Lower lobe of right lung (tissue), 2 donors: ENCODE results near the gene SLC34A1. TPM values are rescaled to one million over a fixed set of nuclear protein-coding genes. Genes with fewer than 3 reads are reported as not detected.

Experiments used
- ATAC-seq, 2 donors: fragments of 200-7000 bp; cut with Tn5 transposase; one replicate each; pipeline ENCODE4 v1.9.1; 2020 to 2022; ENCODE audit warnings: mild to moderate bottlenecking in 2 of 2, moderate library complexity in 2 of 2
- DNase-seq: peaks from one replicate; pipeline ENCODE4 v3.0.0-alpha.2; 2020
- H3K27ac ChIP-seq: fragments of 200-600 bp; one replicate; pipeline ENCODE4 v1.8.0; 2022
- H3K27me3 ChIP-seq: fragments of 200-600 bp; one replicate; pipeline ENCODE4 v1.8.0; 2022; ENCODE audit warnings: low read depth
- H3K36me3 ChIP-seq: fragments of 200-600 bp; one replicate; pipeline ENCODE4 v1.8.0; 2022; ENCODE audit warnings: mild to moderate bottlenecking
- H3K4me1 ChIP-seq: fragments of 200-600 bp; one replicate; pipeline ENCODE4 v1.8.0; 2022
- H3K4me3 ChIP-seq: fragments of 200-600 bp; one replicate; pipeline ENCODE4 v1.8.0; 2022; ENCODE audit warnings: mild to moderate bottlenecking
- H3K9me3 ChIP-seq: fragments of 200-600 bp; one replicate; pipeline ENCODE4 v1.8.0; 2022
- CTCF ChIP-seq: fragments of 200-600 bp; IDR thresholded peaks from one replicate; pipeline ENCODE4 v1.8.0; 2022; ENCODE audit warnings: antibody characterized with exemption, mild to moderate bottlenecking
- intact Hi-C: fragments of 100-400 bp; cut with DNase I; formaldehyde crosslinking; loops from one replicate; pipeline ENCODE4 v1.11.0; 2022
- total RNA-seq: library from RNA; stranded (reverse); fragmentation: NEBNext Ultra II Directional; extraction: Animal tissue kit (Norgen Biotek cat#: 25700); gene quantifications from one replicate; pipeline ENCODE4 v1.2.1, GENCODE V29; 2021
- donor health status: DM: no; HTN: yes; CAD: no; lungs with severe emphysema.

SLC34A1 gene
- total RNA-seq, 1 donor from 2014 or later, result not detected

GRCh38 chr5:177427211-177427822, 43.1 kb downstream of the SLC34A1 start:
- H3K36me3 ChIP-seq, result peaks cover 15% of the 10 kb centered on the region
- TF ChIP-seq CTCF, result no peak
- ATAC-seq, result no peak
- DNase-seq, result no peak
- H3K9me3 ChIP-seq, result no peaks in the 10 kb centered on the region
- H3K4me3 ChIP-seq, result peak overlapping the region; percentile 80
- H3K27ac ChIP-seq, result peak overlapping the region; percentile 90
- no peaks in the 10 kb centered on the region for H3K27me3 ChIP-seq
- H3K4me1 ChIP-seq, result peaks cover 59% of the 10 kb centered on the region
- intact Hi-C loops, result no loop called here

GRCh38 chr5:177427919-177428573, 43.8 kb downstream of the SLC34A1 start:
- H3K27me3 ChIP-seq, result no peaks in the 10 kb centered on the region
- DNase-seq (peak; percentile 59), ATAC-seq (no peak)
- H3K36me3 ChIP-seq, result peaks cover 22% of the 10 kb centered on the region
- intact Hi-C loops, result no loop called here
- peaks cover 65% of the 10 kb centered on the region for H3K4me1 ChIP-seq
- H3K9me3 ChIP-seq, result no peaks in the 10 kb centered on the region
- no peak for TF ChIP-seq CTCF
- peak overlapping the region; percentile 80 for H3K4me3 ChIP-seq
- peak overlapping the region; percentile 90 for H3K27ac ChIP-seq

- H3K27ac ChIP-seq, result peak overlapping the region; percentile 90
- H3K4me3 ChIP-seq, result peak overlapping the region; percentile 80
- TF ChIP-seq CTCF, result no peak
- no peak for ATAC-seq
- intact Hi-C loops, result no loop called here
- DNase-seq, result no peak
- no peaks in the 10 kb centered on the region for H3K9me3 ChIP-seq
- H3K36me3 ChIP-seq, result peaks cover 29% of the 10 kb centered on the region
- H3K4me1 ChIP-seq, result peaks cover 65% of the 10 kb centered on the region
- no peaks in the 10 kb centered on the region for H3K27me3 ChIP-seq
These were observed 44.5 kb downstream of the SLC34A1 start for GRCh38 chr5:177428574-177429217.

GRCh38 chr5:177429248-177430040, 45.2 kb downstream of the SLC34A1 start:
- H3K4me3 ChIP-seq, result peak overlapping the region; percentile 80
- no peaks in the 10 kb centered on the region for H3K27me3 ChIP-seq
- H3K9me3 ChIP-seq, result no peaks in the 10 kb centered on the region
- ATAC-seq, result peak; percentile 2 to 30
- no peak for TF ChIP-seq CTCF
- DNase-seq, result peak; percentile 90
- peaks cover 65% of the 10 kb centered on the region for H3K4me1 ChIP-seq
- H3K36me3 ChIP-seq, result peaks cover 36% of the 10 kb centered on the region
- intact Hi-C loops, result no loop called here
- peak overlapping the region; percentile 90 for H3K27ac ChIP-seq
